ENCODE results near the gene HECA.

DNA sequence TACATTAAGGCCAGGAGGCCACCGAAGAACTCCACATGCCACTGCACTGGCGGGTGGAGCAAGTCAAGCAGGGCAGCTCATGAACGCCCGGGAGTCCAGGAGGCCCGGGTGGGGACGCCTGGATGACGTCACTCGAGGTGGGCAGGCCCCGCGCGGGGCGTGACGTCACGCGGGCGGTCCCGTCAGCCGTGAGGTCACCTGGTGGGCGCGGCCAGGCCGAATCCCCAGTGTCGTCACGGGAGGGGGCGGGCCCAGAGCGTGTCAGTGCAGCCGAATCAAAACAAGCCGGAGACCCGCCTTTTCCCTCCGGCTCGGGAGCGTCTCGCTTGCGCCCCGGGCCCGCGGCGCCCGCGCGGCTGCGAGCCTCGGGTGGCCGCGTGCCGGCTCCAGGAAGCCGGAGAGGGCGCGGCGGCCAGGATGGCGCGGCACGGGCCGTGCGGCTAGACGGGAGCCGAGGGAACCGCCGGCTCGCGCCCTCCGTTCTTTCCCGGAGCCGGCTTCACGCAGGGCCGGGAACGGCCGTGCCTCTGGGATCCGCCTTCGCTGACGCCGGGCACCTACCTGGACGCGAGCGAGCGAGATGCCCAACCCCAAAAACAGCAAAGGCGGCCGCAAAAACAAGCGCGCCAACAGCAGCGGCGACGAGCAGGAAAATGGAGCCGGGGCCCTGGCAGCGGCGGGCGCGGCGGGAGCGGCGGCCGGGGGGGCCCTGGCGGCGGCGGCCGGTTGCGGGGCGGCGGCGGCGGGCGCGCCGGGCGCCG lies at the start of gene HECA:
- TF ChIP-seq EGR1 (IDR thresholded peaks at IDR 0.05): no peak
- no peak for TF ChIP-seq TAF1 (IDR thresholded peaks at IDR 0.05; ENCODE audit: low read depth)
- no peak for TF ChIP-seq EP300 (IDR thresholded peaks at IDR 0.05; ENCODE audit: borderline replicate concordance)
- no peak for TF ChIP-seq RAD21 (IDR thresholded peaks at IDR 0.05; ENCODE audit: low read depth)
- TF ChIP-seq CEBPB (IDR thresholded peaks at IDR 0.05): no peak
- no peak for TF ChIP-seq FOXM1 (IDR thresholded peaks at IDR 0.05; ENCODE audit: borderline replicate concordance, low read depth)
- TF ChIP-seq YY1 (IDR thresholded peaks at IDR 0.05; ENCODE audit: low read depth): no peak; the same call in 1 of the 2 replicates
- TF ChIP-seq TEAD4 (IDR thresholded peaks at IDR 0.05): no peak

Data from Ishikawa (cell line).